H1 (cell line): ENCODE results near the gene ADK. TPM values are rescaled to one million over a fixed set of nuclear protein-coding genes. Genes with fewer than 3 reads are reported as not detected.

Source experiments
- CTCF ChIA-PET: fragments of 300-600 bp; sonication (Branson Sonifier 250); formaldehyde crosslinking; loops from one replicate; lab custom pipeline; 2021; ENCODE audit not compliant: partially characterized antibody; lab: Charles Lee
- POLR2A ChIA-PET: fragments of 300-600 bp; sonication (Branson Sonifier 250); formaldehyde crosslinking; loops from one replicate; lab custom pipeline; 2021; ENCODE audit warnings: inconsistent platforms; ENCODE audit not compliant: partially characterized antibody; lab: Charles Lee
- DNase-seq, 2 experiments: peaks; one replicate each; pipeline versions ENCODE4 v3.0.0 to v3.0.0-alpha.2; 2010 to 2022; ENCODE audit warnings: low spot score in 2 of 2, low read depth in 1 of 2, mixed read lengths in 1 of 2
- FAIRE-seq: peaks from 2 replicates; lab custom pipeline; 2011; peaks lifted over from hg19 to GRCh38; lab: Jason Lieb, UNC
- H2AFZ ChIP-seq: 2 replicates; pipeline ENCODE4 v1.8.1; 2012; ENCODE audit warnings: low read length, inconsistent platforms
- H2AK5ac ChIP-seq: 2 replicates; pipeline ENCODE4 v1.6.1; 2013; ENCODE audit warnings: low read depth, low read length
- H2BK120ac ChIP-seq: replicated peaks from 2 replicates; pipeline ENCODE3; 2013; ENCODE audit warnings: low read depth, low read length, inconsistent platforms
- H2BK12ac ChIP-seq: 2 replicates; pipeline ENCODE4 v1.6.1; 2013; ENCODE audit warnings: low read depth, low read length
- H2BK15ac ChIP-seq: 2 replicates; pipeline ENCODE4 v1.6.1; 2013; ENCODE audit warnings: low read length
- H2BK20ac ChIP-seq: 2 replicates; pipeline ENCODE4 v1.6.1; 2013; ENCODE audit warnings: low read length
- H2BK5ac ChIP-seq: 2 replicates; pipeline ENCODE4 v1.6.1; 2013; ENCODE audit warnings: low read depth, low read length
- H3K14ac ChIP-seq: 2 replicates; pipeline ENCODE4 v1.6.1; 2013; ENCODE audit warnings: inconsistent platforms; ENCODE audit not compliant: insufficient read length
- H3K18ac ChIP-seq: 2 replicates; pipeline ENCODE4 v1.6.1; 2013; ENCODE audit warnings: low read length; ENCODE audit errors: extremely low read depth
- H3K23ac ChIP-seq: 2 replicates; pipeline ENCODE4 v1.6.1; 2013; ENCODE audit warnings: inconsistent platforms; ENCODE audit not compliant: insufficient read length
- H3K23me2 ChIP-seq: 2 replicates; pipeline ENCODE4 v1.6.1; 2013; ENCODE audit warnings: low read depth, low read length
- H3K27ac ChIP-seq: 2 replicates; pipeline ENCODE4 v1.6.1; 2011; ENCODE audit warnings: low read depth, low read length, inconsistent platforms
- H3K27me3 ChIP-seq, 4 experiments: replicated peaks in 1 of 4; 1 replicate in 1 of 4; 2 replicates in 3 of 4; pipeline versions ENCODE4 v1.6.1 to v1.8.1; 2011 to 2013; ENCODE audit warnings: low read length in 3 of 4, mild to moderate bottlenecking in 3 of 4, inconsistent platforms in 2 of 4, mixed read lengths in 2 of 4, moderate library complexity in 1 of 4; ENCODE audit not compliant: control insufficient read depth in 3 of 4, insufficient read depth in 3 of 4; ENCODE audit errors: extremely low read depth in 1 of 4
- H3K36me3 ChIP-seq, 4 experiments: 2 replicates each; pipeline versions ENCODE4 v1.6.1 to v1.8.1; 2011 to 2013; ENCODE audit warnings: mild to moderate bottlenecking in 4 of 4, low read length in 3 of 4, moderate library complexity in 2 of 4, control low read depth in 1 of 4, inconsistent platforms in 1 of 4; ENCODE audit not compliant: insufficient read depth in 4 of 4, control insufficient read depth in 2 of 4
- H3K4ac ChIP-seq: replicated peaks from 2 replicates; pipeline ENCODE3; 2013; ENCODE audit warnings: low read length, low read depth, mixed read lengths, inconsistent platforms; ENCODE audit not compliant: insufficient read length
- H3K4me1 ChIP-seq, 4 experiments: replicated peaks in 1 of 4; 1 replicate in 1 of 4; 2 replicates in 3 of 4; pipeline versions ENCODE4 v1.6.1 to v1.8.1; 2011 to 2013; ENCODE audit warnings: low read length in 3 of 4, inconsistent platforms in 2 of 4, mixed read lengths in 1 of 4; ENCODE audit not compliant: insufficient read depth in 4 of 4, control insufficient read depth in 3 of 4
- H3K4me2 ChIP-seq, 2 experiments: 2 replicates each; pipeline versions ENCODE4 v1.6.1 to v1.8.1; 2011 to 2013; ENCODE audit warnings: low read depth in 2 of 2, low read length in 2 of 2, control low read depth in 1 of 2, inconsistent platforms in 1 of 2, mild to moderate bottlenecking in 1 of 2; ENCODE audit not compliant: insufficient read depth in 1 of 2
- H3K4me3 ChIP-seq, 4 experiments: fragments of 200-600, 300-600 bp in 1 of 4; sonication (generic), shearing (Covaris generic), sonication (Bioruptor Twin) in 1 of 4; 2 replicates each; pipeline versions ENCODE4 v1.5.1 to v1.8.1; 2011 to 2016; ENCODE audit warnings: low read length in 4 of 4, low read depth in 3 of 4, control low read depth in 2 of 4, inconsistent platforms in 2 of 4, mild to moderate bottlenecking in 2 of 4, mixed read lengths in 1 of 4, moderate library complexity in 1 of 4; ENCODE audit not compliant: insufficient read depth in 2 of 4; ENCODE audit errors: extremely low read depth in 1 of 4
- H3K56ac ChIP-seq: replicated peaks from 2 replicates; pipeline ENCODE3; 2013; ENCODE audit warnings: low read depth, mild to moderate bottlenecking, mixed read lengths, low read length, inconsistent platforms; ENCODE audit not compliant: insufficient read length
- H3K79me1 ChIP-seq: 2 replicates; pipeline ENCODE4 v1.6.1; 2013; ENCODE audit warnings: low read depth, low read length, control low read depth
- H3K79me2 ChIP-seq, 2 experiments: 2 replicates each; pipeline versions ENCODE4 v1.6.1 to v1.8.1; 2012 to 2013; ENCODE audit warnings: low read length in 2 of 2, mild to moderate bottlenecking in 2 of 2, inconsistent platforms in 1 of 2; ENCODE audit not compliant: insufficient read depth in 2 of 2, control insufficient read depth in 1 of 2
- H3K9ac ChIP-seq, 4 experiments: replicated peaks in 1 of 4; 1 replicate in 1 of 4; 2 replicates in 3 of 4; pipeline versions ENCODE4 v1.6.1 to v1.8.1; 2011 to 2013; ENCODE audit warnings: low read depth in 3 of 4, low read length in 3 of 4, control low read depth in 2 of 4, mild to moderate bottlenecking in 2 of 4, moderate library complexity in 2 of 4, inconsistent platforms in 1 of 4; ENCODE audit errors: extremely low read depth in 1 of 4
- H3K9me3 ChIP-seq, 2 experiments: 2 replicates each; pipeline versions ENCODE4 v1.6.1 to v1.8.1; 2012 to 2013; ENCODE audit warnings: mild to moderate bottlenecking in 2 of 2, moderate library complexity in 2 of 2, control low read depth in 1 of 2, inconsistent platforms in 1 of 2, low read depth in 1 of 2, low read length in 1 of 2, mixed read lengths in 1 of 2; ENCODE audit not compliant: insufficient read depth in 2 of 2
- H4K20me1 ChIP-seq, 2 experiments: replicated peaks in 1 of 2; 2 replicates each; pipeline versions ENCODE3 to v1.8.1; 2011 to 2013; ENCODE audit warnings: inconsistent platforms in 2 of 2, low read length in 2 of 2, mild to moderate bottlenecking in 1 of 2; ENCODE audit not compliant: insufficient read depth in 2 of 2, control insufficient read depth in 1 of 2
- H4K5ac ChIP-seq: 2 replicates; pipeline ENCODE4 v1.6.1; 2013; ENCODE audit warnings: low read length, low read depth, mixed read lengths, inconsistent platforms; ENCODE audit not compliant: insufficient read length
- H4K8ac ChIP-seq: 2 replicates; pipeline ENCODE4 v1.8.0; 2013; ENCODE audit warnings: mild to moderate bottlenecking, moderate library complexity, low read length, inconsistent platforms; ENCODE audit not compliant: insufficient read depth; ENCODE audit errors: extremely low read depth
- H4K91ac ChIP-seq: replicated peaks from 2 replicates; pipeline ENCODE3; 2013; ENCODE audit warnings: low read length, mixed read lengths, inconsistent platforms; ENCODE audit not compliant: insufficient read length
- BACH1 ChIP-seq: IDR thresholded peaks from 2 replicates; pipeline ENCODE4 v1.6.1; 2012; ENCODE audit warnings: low read length, improper control_type of control experiment
- CBX8 ChIP-seq: fragments of 300-800, 300-1000 bp; sonication (generic); IDR thresholded peaks from 2 replicates; pipeline ENCODE4 v1.7.1; 2016; ENCODE audit warnings: low read depth, low read length, borderline replicate concordance
- CTBP2 ChIP-seq: IDR thresholded peaks from 2 replicates; pipeline ENCODE4 v1.7.0; 2011; ENCODE audit warnings: borderline replicate concordance, mild to moderate bottlenecking, moderate library complexity, mixed read lengths, low read length; ENCODE audit not compliant: insufficient read depth, insufficient read length
- RFX5 ChIP-seq: IDR thresholded peaks from 2 replicates; pipeline ENCODE4 v1.6.1; 2011; ENCODE audit warnings: low read depth, low read length, improper control_type of control experiment, borderline replicate concordance
- SIX5 ChIP-seq: IDR thresholded peaks from 2 replicates; pipeline ENCODE4 v1.6.1; 2011; ENCODE audit warnings: mild to moderate bottlenecking, low read depth, low read length
- SP2 ChIP-seq: IDR thresholded peaks from 2 replicates; pipeline ENCODE4 v1.6.1; 2012; ENCODE audit warnings: mild to moderate bottlenecking, low read length, inconsistent platforms
- SP4 ChIP-seq: IDR thresholded peaks from 2 replicates; pipeline ENCODE4 v1.6.1; 2012; ENCODE audit warnings: low read length, inconsistent platforms
- polyA plus RNA-seq, 7 experiments: library from polyadenylated mRNA; depleted of rRNA in 3 of 7; stranded (reverse) in 5 of 7; unstranded in 2 of 7; fragments of >200 nt in 5 of 7; fragments of 200-250 nt in 2 of 7; gene quantifications; 1 replicate in 5 of 7; 2 replicates in 1 of 7; 4 replicates in 1 of 7; pipeline versions ENCODE4 v1.2.1 to v1.2.3, GENCODE V29; 2011 to 2013; ENCODE audit warnings: missing spikeins in 2 of 7, mixed read lengths in 2 of 7
- total RNA-seq: library from RNA; stranded (reverse); fragmentation: NEBNext Ultra II Directional; extraction: Animal tissue kit (Norgen Biotek cat#: 25700); gene quantifications from 2 replicates; pipeline ENCODE4 v1.2.1, GENCODE V29; 2021

ADK gene
- total and polyA plus RNA-seq, 2 of the 8 experiments (the other 6 are each of a cell fraction or from before 2014, with no cell fraction given), result 12.3 to 42.4 TPM

DNA sequence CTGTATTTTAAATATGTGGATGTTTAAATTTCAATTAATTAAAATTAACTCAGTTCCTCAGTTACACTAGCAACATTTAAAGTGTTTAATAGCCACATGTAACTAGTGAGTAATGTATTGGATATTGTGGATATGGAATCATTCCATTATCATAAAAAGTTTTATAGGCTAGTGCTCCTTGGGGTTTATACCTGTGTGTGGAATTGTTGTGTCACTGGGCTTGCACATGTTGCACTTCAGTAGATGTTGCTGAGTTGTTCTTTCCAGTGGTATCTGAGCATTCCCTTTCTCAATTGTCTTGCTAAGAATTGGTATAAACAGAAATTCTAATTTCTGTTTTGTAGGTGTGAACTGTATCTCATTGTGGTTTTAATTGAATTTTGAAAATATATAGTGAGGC lies 113.0 kb downstream of the ADK start:
- H2BK15ac ChIP-seq, result no peak overlapping the region
- H3K4me1 ChIP-seq, result no peaks in the 10 kb centered on the region
- H2BK20ac ChIP-seq, result no peak overlapping the region
- no peak overlapping the region for H2AFZ ChIP-seq
- FAIRE-seq (no peak), DNase-seq (no peak)
- no peak overlapping the region for H4K91ac ChIP-seq
- no peaks in the 10 kb centered on the region for H3K36me3 ChIP-seq
- H2AK5ac ChIP-seq, result no peak overlapping the region
- no peaks in the 10 kb centered on the region for H3K23me2 ChIP-seq
- POLR2A ChIA-PET, result no interaction called here
- no peak overlapping the region for H2BK5ac ChIP-seq
- no peak overlapping the region for H3K4me3 ChIP-seq
- no peaks in the 10 kb centered on the region for H3K79me1 ChIP-seq
- no peak overlapping the region for H3K56ac ChIP-seq
- H2BK12ac ChIP-seq, result no peak overlapping the region
- H3K9ac ChIP-seq, result no peak overlapping the region
- H2BK120ac ChIP-seq, result no peak overlapping the region
- no peaks in the 10 kb centered on the region for H3K9me3 ChIP-seq
- H3K23ac ChIP-seq, result no peak overlapping the region
- no peak overlapping the region for H3K4me2 ChIP-seq
- H3K4ac ChIP-seq, result no peak overlapping the region
- no peaks in the 10 kb centered on the region for H3K27me3 ChIP-seq
- H3K27ac ChIP-seq, result no peak overlapping the region
- H3K79me2 ChIP-seq, result peaks cover 0 to 8% of the 10 kb centered on the region in 2 experiments; a peak in 2 of 4 replicates
- no peaks in the 10 kb centered on the region for H4K20me1 ChIP-seq
- CTCF ChIA-PET, result no interaction called here
- H4K8ac ChIP-seq, result no peak overlapping the region
- H4K5ac ChIP-seq, result no peak overlapping the region
- H3K18ac ChIP-seq, result no peak overlapping the region
- no peak for TF ChIP-seq CTBP2
- no peak for TF ChIP-seq SP4
- TF ChIP-seq BACH1, result no peak
- no peak for TF ChIP-seq SIX5
- TF ChIP-seq SP2, result no peak
- TF ChIP-seq RFX5, result no peak
- TF ChIP-seq CBX8, result no peak
- H3K14ac ChIP-seq, result no peak overlapping the region
